NCI-H1694 treated with DMSO at 0.1 percent for 48 hours (cell line): ENCODE results near the gene MYBPHL.

ENCODE experiments used
- DNase-seq: peaks from one replicate; lab custom pipeline; 2025; lab: John Stamatoyannopoulos, UW

Gene MYBPHL

GRCh38 chr1:109306832-109307273 is at the start of gene MYBPHL:
TSS of gene MYBPHL (minus strand) at chr1:109307011. CDS start at chr1:109306991, 20 bp downstream.
- no peak for DNase-seq

GRCh38 chr1:109356505-109356904 is 49.7 kb upstream of the MYBPHL start:
- DNase-seq, result no peak

- DNase-seq, result no peak
These were observed 48.1 kb upstream of the MYBPHL start for GRCh38 chr1:109354929-109355328.

- DNase-seq, result no peak
These were observed 44.6 kb upstream of the MYBPHL start for GRCh38 chr1:109351457-109351856.

- no peak for DNase-seq
These were observed 43.8 kb upstream of the MYBPHL start for GRCh38 chr1:109350655-109351054.

GRCh38 chr1:109350182-109350581 is 43.4 kb upstream of the MYBPHL start:
- DNase-seq, result no peak

GRCh38 chr1:109347511-109347910 is 40.7 kb upstream of the MYBPHL start:
- DNase-seq, result no peak

GRCh38 chr1:109341944-109342930 is 35.4 kb upstream of the MYBPHL start:
- peak; percentile 16 for DNase-seq

GRCh38 chr1:109338608-109339007 is 31.8 kb upstream of the MYBPHL start:
- DNase-seq, result no peak

GRCh38 chr1:109338091-109338490 is 31.3 kb upstream of the MYBPHL start:
- no peak for DNase-seq

GRCh38 chr1:109335091-109335490 is 28.3 kb upstream of the MYBPHL start:
- no peak for DNase-seq

- DNase-seq, result no peak
These were observed 24.3 kb upstream of the MYBPHL start for GRCh38 chr1:109331113-109331512.

- DNase-seq, result no peak
These were observed 20.5 kb upstream of the MYBPHL start for GRCh38 chr1:109327285-109327684.

GRCh38 chr1:109322974-109323373 is 16.2 kb upstream of the MYBPHL start:
- DNase-seq, result no peak

GRCh38 chr1:109319114-109319513 is 12.3 kb upstream of the MYBPHL start:
- no peak for DNase-seq

- no peak for DNase-seq
These were observed 9.7 kb upstream of the MYBPHL start for GRCh38 chr1:109316506-109316905.

GRCh38 chr1:109315288-109315687 is 8.5 kb upstream of the MYBPHL start:
- no peak for DNase-seq

- no peak for DNase-seq
These were observed 8.0 kb upstream of the MYBPHL start for GRCh38 chr1:109314795-109315194.

GRCh38 chr1:109312978-109313775 is 6.4 kb upstream of the MYBPHL start:
- peak; percentile 88 for DNase-seq

- peak; percentile 81 for DNase-seq
These were observed 5.4 kb upstream of the MYBPHL start for GRCh38 chr1:109312246-109312645.

GRCh38 chr1:109309347-109309746 is 2.5 kb upstream of the MYBPHL start:
- no peak for DNase-seq

GRCh38 chr1:109307274-109308021 is 637 bp upstream of the MYBPHL start:
- peak; percentile 52 for DNase-seq
